GM13976 (cell line): Measurements from ENCODE around the gene HMGXB4.

Experiments used
- DNase-seq: peaks from one replicate; pipeline ENCODE4 v3.0.0; 2012; ENCODE audit warnings: low spot score
- CTCF ChIP-seq: IDR thresholded peaks from 2 replicates; pipeline ENCODE4 v1.5.1; 2012; ENCODE audit warnings: borderline replicate concordance, mild to moderate bottlenecking; ENCODE audit not compliant: insufficient read depth; ENCODE audit errors: extremely low read depth, missing control alignments, control extremely low read depth
- in situ Hi-C: fragments of 300-500 bp; cut with MboI; formaldehyde crosslinking; loops from one replicate; pipeline ENCODE4 v1.12.0; 2022; ENCODE audit warnings: low sequenced_read_pairs, mixed read lengths, inconsistent platforms; ENCODE audit not compliant: unreplicated experiment

Gene HMGXB4

DNA sequence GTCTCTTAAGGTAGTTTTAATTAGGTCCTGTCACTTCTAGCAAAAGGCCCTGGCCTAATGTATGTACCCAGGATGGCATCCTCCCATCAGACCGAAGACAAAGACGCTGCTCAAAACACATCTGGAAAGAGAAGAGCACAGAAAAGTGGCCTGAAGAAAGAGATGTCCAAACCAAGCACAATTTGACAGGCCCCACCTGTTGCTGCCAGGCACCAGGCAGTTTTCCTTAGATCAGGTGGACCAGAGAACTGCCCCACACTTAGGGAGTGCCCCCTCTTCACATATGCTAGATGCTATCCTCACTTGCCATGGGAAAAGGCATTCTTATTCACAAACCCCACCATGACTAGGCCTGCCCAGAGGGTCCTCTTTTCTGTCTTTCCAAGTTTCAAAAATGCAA lies 3.3 kb upstream of the HMGXB4 start:
- DNase-seq = no peak
- in situ Hi-C loops = no loop called here
- no peak for TF ChIP-seq CTCF

- DNase-seq = no peak
- in situ Hi-C loops = no loop called here
- TF ChIP-seq CTCF = no peak
Measured at GRCh38 chr22:35257002-35257320, 332 bp upstream of the HMGXB4 start.

DNA sequence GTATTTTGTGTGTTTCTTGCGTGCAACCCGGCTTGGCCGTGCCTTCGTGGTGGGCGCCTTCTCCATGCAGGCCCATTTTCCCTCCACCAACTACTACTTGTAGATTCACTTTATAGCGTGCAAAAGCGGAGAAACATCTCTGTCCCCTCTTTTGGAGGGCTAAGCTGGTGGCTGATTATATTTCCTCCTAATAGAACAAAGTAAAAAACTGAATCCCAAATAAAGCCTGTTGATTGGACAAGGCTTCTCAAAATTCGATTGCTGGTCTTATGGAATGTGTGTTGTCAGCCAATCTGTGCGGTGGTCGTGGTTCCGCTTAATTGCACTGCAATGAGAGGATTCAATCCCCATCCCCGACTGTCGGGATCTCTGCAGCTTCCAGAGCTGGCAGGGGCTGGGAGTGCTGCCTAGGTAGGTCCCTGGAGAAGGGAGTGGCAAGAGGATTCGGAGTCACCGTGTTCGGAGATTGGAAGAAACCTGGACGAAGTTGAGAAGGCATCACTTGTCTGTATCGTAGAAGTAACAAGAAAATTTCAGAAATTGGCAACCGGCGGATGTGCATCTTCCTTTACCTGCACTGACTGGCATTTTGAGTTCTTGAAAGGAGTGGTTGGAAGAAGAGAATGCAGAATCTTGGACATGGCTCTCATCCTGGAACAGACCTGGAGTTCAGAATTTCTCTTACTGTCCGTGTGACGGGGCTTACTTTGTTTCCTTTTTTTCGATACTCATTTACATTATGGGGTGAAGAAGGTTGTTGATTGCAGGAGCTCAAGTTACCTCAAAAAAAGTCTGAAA lies 1.1 kb downstream of the HMGXB4 start:
- in situ Hi-C loops = no loop called here
- no peak for TF ChIP-seq CTCF
- no peak for DNase-seq

DNA sequence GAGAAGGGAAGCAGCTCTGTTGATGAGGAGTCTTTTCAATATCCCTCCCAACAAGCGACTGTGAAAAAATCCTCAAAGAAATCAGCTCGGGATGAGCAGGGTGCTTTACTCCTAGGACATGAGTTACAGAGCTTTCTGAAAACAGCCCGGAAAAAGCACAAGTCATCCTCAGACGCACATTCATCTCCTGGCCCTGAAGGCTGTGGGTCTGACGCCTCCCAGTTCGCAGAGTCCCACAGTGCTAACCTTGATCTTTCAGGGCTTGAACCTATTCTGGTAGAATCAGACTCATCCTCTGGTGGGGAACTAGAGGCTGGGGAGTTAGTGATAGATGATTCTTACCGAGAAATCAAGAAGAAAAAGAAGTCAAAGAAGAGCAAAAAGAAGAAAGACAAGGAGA lies 7.7 kb downstream of the HMGXB4 start:
- TF ChIP-seq CTCF = no peak
- in situ Hi-C loops = no loop called here
- DNase-seq = no peak

DNA sequence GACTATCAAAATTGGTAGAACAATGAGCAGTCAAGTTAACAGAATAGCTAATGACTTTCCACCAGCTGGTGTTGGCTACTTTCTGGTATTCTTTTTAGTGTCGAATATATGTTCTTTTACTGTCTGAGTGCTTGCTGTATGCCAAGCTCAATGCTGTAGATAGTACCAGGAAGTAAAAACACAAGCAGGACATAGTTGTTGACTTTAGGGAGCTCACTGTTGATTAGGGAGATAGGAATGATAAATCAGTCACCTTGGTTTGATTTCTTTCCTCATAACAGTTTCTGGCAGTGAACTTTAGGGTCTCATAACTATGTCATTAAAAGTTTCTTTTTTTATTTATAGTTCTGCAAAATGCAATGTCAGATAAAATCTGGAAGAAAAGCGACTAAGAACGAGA lies 9.0 kb downstream of the HMGXB4 start:
- in situ Hi-C loops = no loop called here
- no peak for TF ChIP-seq CTCF

GRCh38 chr22:35269630-35270029 lies 12.3 kb downstream of the HMGXB4 start:
- in situ Hi-C loops = no loop called here
- no peak for DNase-seq

More for the DNA sequence above, 9.0 kb downstream of the HMGXB4 start:
- DNase-seq = no peak

More at GRCh38 chr22:35269630-35270029, 12.3 kb downstream of the HMGXB4 start:
- TF ChIP-seq CTCF = no peak
